GM12878 (cell line): ENCODE results near the gene BSN.

ENCODE experiments used
- BCLAF1 ChIP-seq: fragments of 450-650 bp; IDR thresholded peaks from 2 replicates; pipeline ENCODE4 v1.6.1; 2017; ENCODE audit warnings: antibody characterized with exemption, mild to moderate bottlenecking, moderate library complexity
- CBX3 ChIP-seq: fragments of 200-600 bp; sonication (generic); IDR thresholded peaks from 2 replicates; pipeline ENCODE4 v1.6.1; 2016; ENCODE audit warnings: low read depth, borderline replicate concordance
- CEBPB ChIP-seq, 2 experiments: fragments of 150-350 bp in 1 of 2; IDR thresholded peaks; 2 replicates each; pipeline ENCODE4 v1.6.1; 2012 to 2014; ENCODE audit warnings: low read depth in 2 of 2, low read length in 2 of 2, borderline replicate concordance in 1 of 2, inconsistent platforms in 1 of 2
- CTCF ChIP-seq, 3 experiments: IDR thresholded peaks in 2 of 3; conservative IDR thresholded peaks in 1 of 3; 2 replicates each; pipeline ENCODE4 v1.5.1; 2011; ENCODE audit warnings: low read depth in 3 of 3, low read length in 3 of 3, mild to moderate bottlenecking in 3 of 3, control low read depth in 2 of 3, moderate library complexity in 2 of 3, inconsistent platforms in 1 of 3, mixed read lengths in 1 of 3; ENCODE audit not compliant: control insufficient read depth in 2 of 3, insufficient read depth in 1 of 3; ENCODE audit errors: extremely low read depth in 1 of 3
- EP300 ChIP-seq, 2 experiments: fragments of 150-350 bp in 1 of 2; IDR thresholded peaks; 2 replicates each; pipeline ENCODE4 v1.6.1; 2011 to 2012; ENCODE audit warnings: low read depth in 2 of 2, low read length in 2 of 2, borderline replicate concordance in 1 of 2, improper control_type of control experiment in 1 of 2, inconsistent platforms in 1 of 2; ENCODE audit not compliant: control insufficient read depth in 1 of 2
- EZH2 ChIP-seq: IDR thresholded peaks from 2 replicates; pipeline ENCODE4 v1.6.1; 2012; ENCODE audit warnings: low read depth, mild to moderate bottlenecking, control low read depth, inconsistent platforms, low read length, borderline replicate concordance; ENCODE audit not compliant: control insufficient read depth
- FOS ChIP-seq: IDR thresholded peaks from 3 replicates; pipeline ENCODE4 v1.6.1; 2011; ENCODE audit warnings: borderline replicate concordance; ENCODE audit not compliant: insufficient read length; ENCODE audit errors: extremely low read depth
- KLF5 ChIP-seq: fragments of 450-650 bp; IDR thresholded peaks from 2 replicates; pipeline ENCODE4 v1.6.1; 2014; ENCODE audit warnings: mild to moderate bottlenecking; ENCODE audit not compliant: partially characterized antibody
- PAX8 ChIP-seq: fragments of 450-650 bp; IDR thresholded peaks from 2 replicates; pipeline ENCODE4 v1.6.1; 2017; ENCODE audit warnings: mild to moderate bottlenecking, moderate library complexity
- PBX3 ChIP-seq: IDR thresholded peaks from 2 replicates; pipeline ENCODE4 v1.6.1; 2011; ENCODE audit warnings: mild to moderate bottlenecking, low read depth, low read length, moderate library complexity; ENCODE audit not compliant: insufficient replicate concordance
- POLR2A ChIP-seq: IDR thresholded peaks from 2 replicates; pipeline ENCODE4 v1.6.1; 2011; ENCODE audit warnings: low read depth, mild to moderate bottlenecking, low read length
- SMARCA5 ChIP-seq: fragments of 450-650 bp; IDR thresholded peaks from 2 replicates; pipeline ENCODE4 v1.6.1; 2017; ENCODE audit warnings: mild to moderate bottlenecking
- USF2 ChIP-seq: IDR thresholded peaks from 2 replicates; pipeline ENCODE4 v1.6.1; 2011; ENCODE audit warnings: low read depth, low read length, improper control_type of control experiment, borderline replicate concordance

- TF ChIP-seq KLF5 (no peak), SMARCA5 (no peak), EZH2 (no peak), POLR2A (no peak), PAX8 (no peak), EP300 (IDR thresholded peaks at IDR 0.05; ENCODE audit: borderline replicate concordance in 1 of 2, control insufficient read depth in 1 of 2, low read depth in 2 of 2, low read length in 2 of 2) (no peak), FOS (no peak), USF2 (no peak), PBX3 (no peak), CEBPB (IDR thresholded peaks at IDR 0.05; ENCODE audit: borderline replicate concordance in 1 of 2, low read depth in 2 of 2, low read length in 2 of 2) (no peak), CTCF (IDR thresholded peaks at IDR 0.05 in 2 of 3, conservative IDR thresholded peaks at IDR 0.05 in 1 of 3; ENCODE audit: control insufficient read depth in 2 of 3, extremely low read depth in 1 of 3, insufficient read depth in 1 of 3, low read depth in 3 of 3, low read length in 3 of 3) (no peak), CBX3 (no peak), BCLAF1 (no peak)
These were observed 159.2 kb downstream of the BSN start for GRCh38 chr3:49713336-49714105.
